SW 1271 (cell line): ENCODE data around the gene RAG2.
A peak's percentile ranks its signal among the peaks of the same experiment; 100 is the strongest.

ENCODE experiments used
- DNase-seq, 2 experiments: peaks; one replicate each; lab custom pipeline; 2025; lab: John Stamatoyannopoulos, UW

The RAG2 gene

DNA sequence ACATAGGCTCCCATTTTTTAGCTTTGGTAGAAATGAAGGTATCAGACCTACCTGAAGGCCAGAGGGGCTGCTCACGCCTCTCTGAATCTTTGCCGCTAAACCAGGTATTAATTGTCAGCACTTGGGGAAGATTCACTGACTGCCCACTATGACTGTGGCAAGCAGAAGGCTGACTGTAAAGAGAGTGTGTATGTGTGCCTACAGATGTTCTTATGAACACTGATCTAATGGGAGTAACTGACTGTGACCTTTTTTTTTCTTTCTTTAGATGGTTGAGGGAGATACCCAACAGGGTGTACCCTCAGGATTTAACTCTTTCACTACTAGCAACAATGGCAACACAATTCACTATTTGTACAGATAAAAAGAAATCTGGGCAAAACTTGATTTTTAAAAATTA is at the start of gene RAG2:
Gene RAG2, minus strand, starts transcription at position 186 of the 400 bp plus-strand sequence. CDS start 4,068 bp downstream, outside the sequence.
- DNase-seq = no peak

GRCh38 chr11:36638556-36638955 is 40.5 kb upstream of the RAG2 start:
- no peak for DNase-seq

DNA sequence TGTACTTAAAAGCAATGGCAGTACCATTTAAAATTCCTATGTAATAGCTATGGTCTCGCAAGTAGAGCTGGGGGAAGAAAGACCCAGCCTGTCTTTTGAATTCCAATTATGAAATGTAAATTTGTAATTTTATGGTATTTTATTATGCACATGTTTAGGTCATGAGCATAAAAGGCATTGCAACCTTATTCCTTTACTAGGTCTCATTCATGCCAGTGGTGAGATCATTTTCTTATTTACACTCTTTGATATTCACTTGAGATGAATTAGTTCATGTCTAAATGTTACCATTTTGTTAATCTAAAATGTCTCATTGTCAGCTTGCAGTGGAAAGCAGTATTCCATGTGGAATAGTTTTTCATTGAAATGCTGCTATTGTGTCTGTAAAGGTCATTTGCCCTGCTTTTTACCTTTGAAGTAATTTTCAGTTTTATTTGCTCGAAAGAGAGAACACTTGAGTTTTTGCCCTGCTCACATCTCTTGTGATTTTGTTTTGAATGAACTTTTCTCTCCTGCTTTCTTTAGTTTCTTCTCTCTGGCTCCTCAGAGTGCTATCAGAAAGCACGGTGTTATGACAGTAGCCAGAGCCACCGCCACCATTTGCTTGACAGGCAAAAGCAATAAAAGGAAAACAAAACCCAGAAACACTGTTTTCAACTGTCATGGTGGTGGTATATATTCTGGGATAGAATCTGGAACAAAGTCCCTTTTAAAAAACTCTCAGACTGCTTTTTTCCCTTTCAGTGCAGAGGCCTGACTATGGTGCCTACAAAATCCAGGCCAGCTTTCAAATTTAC is 37.2 kb upstream of the RAG2 start:
- DNase-seq = no peak

DNA sequence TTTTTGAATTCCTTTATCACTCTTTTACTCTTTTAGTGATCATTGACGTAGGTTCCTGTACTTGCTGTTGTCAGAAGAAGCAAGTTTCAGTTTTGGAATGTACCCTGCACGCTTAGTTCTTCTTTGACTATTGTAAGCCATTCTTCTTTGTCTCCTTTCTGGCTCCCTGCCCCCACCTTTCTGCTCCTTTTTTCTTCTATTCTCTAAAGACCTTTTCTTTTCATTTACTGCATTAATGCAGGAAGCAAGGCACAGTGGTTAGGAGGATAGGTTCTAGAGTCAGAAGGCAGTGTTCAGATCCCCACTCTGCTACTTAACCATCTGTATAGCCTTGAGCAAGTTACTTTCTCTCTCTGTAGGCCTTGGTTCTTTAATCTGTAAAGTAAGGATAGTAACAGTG is 33.7 kb upstream of the RAG2 start:
- DNase-seq = no peak

- no peak for DNase-seq
Measured at GRCh38 chr11:36628765-36629244, 30.8 kb upstream of the RAG2 start.

GRCh38 chr11:36628141-36628540 is 30.1 kb upstream of the RAG2 start:
- DNase-seq = no peak

DNA sequence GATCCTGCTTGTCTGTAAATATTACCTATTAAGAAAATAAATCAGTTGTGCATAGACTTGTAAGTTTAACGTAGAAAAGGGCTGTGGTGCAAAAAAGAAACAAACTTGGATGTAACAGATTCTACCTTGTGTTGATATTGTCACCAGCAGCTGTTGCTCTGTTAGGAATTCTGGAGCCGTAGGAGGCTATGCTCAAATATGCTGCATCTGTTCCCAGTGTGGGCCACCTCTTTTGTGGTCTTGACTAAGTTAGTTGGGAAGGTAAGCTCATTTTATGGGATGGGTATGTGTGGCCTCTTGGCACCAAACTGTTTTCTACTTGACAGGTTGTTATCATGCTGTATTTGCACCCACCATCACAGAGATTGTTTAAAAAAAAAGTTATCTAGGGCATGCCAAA is 29.4 kb upstream of the RAG2 start:
- DNase-seq = no peak

DNA sequence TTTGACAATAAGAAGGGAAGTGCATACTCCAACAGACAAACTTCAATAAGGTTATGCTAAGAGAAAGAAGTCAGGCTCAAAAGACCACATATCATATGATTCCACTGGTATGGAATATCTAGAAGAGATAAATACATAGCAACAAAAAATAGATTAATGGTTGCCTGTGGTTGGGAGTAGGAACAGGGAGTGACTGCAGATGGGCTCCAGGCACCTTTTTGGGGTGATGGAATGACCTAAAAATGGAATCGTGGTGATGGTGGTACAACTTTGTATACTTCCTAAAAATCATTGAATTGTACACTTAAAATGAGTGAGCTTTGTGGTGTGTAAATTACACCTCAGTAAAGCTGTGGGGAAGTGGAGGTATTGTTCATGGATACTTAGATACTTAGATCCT is 29.0 kb upstream of the RAG2 start:
- no peak for DNase-seq

- no peak for DNase-seq
Measured at GRCh38 chr11:36623494-36623893, 25.5 kb upstream of the RAG2 start.

GRCh38 chr11:36622431-36623136 is 24.5 kb upstream of the RAG2 start:
- DNase-seq = peak in 1 of 2 experiments; percentile 12

DNA sequence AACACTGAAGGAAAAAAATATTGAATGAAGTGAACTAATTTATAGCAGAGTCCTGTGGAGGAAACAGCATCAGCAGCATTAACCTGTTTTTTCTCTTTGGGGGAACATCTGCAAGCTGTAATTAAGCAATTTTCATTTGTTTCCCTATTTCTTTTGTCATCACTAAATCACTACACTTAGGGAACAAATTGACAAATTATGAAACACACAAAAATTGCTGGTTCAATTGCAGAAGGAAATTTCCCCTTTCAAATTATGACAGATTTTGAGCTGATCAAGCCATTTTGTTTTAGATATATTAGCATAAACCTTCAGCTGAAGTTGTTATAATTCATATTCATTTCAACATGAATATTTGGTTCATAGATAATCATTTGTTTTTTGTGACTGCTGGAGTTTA is 22.2 kb upstream of the RAG2 start:
- no peak for DNase-seq

DNA sequence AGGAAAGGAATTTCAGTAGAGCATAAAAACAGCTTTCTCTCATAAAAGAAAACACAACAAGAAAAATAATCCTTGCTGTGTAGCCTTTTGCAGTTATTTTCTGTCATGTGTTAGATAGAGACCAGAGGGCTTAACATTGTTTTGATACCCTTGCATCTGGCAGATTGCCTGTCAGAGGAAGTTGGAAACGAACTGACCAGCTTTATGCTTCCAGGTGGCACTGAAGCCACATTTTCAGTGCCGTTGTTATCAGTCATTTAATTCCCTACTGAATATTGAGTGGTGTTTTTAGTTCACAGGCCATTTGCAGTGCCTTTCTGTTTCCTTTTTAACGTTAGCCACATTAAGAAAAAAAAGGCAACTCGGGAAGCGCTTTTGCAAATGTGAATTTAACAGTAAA is 21.5 kb upstream of the RAG2 start:
- DNase-seq = no peak

- DNase-seq = no peak
Measured at GRCh38 chr11:36618363-36619047, 20.5 kb upstream of the RAG2 start.

GRCh38 chr11:36617543-36618362 is 19.7 kb upstream of the RAG2 start:
- no peak for DNase-seq

- no peak for DNase-seq
Measured at GRCh38 chr11:36615826-36616225, 17.8 kb upstream of the RAG2 start.

- no peak for DNase-seq
Measured at GRCh38 chr11:36609383-36609782, 11.3 kb upstream of the RAG2 start.

DNA sequence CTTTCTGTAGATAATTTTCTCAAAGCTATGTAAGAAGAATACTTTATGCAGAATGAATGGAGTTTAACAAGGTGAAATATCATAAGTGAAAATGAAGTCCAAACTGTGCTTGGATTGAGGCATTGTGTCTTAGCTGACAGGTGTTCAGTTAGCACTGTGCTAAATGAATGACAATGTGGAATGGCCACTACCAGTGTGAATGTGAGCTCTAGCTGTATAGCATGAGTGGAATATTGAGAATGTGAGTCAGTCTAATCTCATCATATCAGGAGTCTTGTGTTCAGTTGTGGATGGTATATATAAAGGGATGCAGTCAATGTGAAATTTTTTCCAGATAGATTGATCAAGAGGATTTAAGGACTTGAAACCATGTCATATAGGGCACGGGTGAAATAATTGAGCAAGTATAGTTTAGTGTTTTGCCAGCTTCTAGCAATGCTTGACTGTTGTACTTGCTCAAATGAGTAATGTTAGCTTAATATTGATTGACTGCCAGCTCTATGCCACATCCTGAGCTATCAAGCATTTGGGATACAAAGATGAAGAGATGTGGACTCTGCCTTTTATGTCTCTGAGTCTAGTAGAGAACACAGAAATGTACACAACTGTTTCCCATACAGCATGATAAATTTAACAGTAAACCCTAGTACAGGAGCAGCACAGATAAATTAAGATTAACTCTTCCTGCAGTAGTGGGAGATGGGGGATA is 10.6 kb upstream of the RAG2 start:
- no peak for DNase-seq

GRCh38 chr11:36605221-36606216 is 7.5 kb upstream of the RAG2 start:
- no peak for DNase-seq

GRCh38 chr11:36602135-36602534 is 4.1 kb upstream of the RAG2 start:
- DNase-seq = no peak

DNA sequence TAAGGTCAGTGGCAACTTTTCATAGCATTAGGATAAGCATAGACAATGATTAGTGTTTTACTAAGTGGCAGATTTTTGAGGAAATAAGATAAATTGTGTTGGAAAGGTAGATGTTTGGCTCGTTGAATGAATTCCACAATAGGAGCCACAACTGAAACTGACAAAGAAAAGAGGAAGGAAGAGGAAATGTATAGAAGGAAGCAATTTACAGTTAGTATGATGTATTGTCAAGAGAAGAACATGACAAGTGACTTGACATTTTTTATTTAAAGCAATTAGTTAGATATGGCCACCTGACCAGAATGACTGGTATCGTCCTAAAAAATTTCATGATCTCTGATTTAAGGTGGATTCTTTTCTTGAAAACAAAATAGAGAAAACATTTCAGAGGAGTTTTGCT is 3.1 kb upstream of the RAG2 start:
- DNase-seq = no peak
